ENCODE measurements around the gene COQ7.

The COQ7 gene

DNA sequence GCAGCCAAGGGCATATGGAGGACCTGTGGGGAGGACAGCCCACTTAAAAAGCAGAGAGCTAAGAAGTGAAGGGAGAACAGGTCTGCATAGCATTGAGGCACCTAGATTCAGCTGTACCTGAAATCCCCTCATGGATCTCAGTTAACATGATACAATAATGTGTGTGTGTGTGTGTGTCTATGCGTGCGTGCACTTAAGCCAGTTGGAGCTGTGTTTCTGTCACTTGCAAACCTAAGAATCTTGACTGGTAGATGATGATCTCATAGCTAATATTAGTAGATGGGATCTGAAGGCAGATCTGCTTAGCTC, 44.6 kb downstream of the COQ7 start:
- no peak overlapping the region for H3K4me3 ChIP-seq (ENCODE audit: low read depth, low read length)
- TF ChIP-seq, protein P1, sequence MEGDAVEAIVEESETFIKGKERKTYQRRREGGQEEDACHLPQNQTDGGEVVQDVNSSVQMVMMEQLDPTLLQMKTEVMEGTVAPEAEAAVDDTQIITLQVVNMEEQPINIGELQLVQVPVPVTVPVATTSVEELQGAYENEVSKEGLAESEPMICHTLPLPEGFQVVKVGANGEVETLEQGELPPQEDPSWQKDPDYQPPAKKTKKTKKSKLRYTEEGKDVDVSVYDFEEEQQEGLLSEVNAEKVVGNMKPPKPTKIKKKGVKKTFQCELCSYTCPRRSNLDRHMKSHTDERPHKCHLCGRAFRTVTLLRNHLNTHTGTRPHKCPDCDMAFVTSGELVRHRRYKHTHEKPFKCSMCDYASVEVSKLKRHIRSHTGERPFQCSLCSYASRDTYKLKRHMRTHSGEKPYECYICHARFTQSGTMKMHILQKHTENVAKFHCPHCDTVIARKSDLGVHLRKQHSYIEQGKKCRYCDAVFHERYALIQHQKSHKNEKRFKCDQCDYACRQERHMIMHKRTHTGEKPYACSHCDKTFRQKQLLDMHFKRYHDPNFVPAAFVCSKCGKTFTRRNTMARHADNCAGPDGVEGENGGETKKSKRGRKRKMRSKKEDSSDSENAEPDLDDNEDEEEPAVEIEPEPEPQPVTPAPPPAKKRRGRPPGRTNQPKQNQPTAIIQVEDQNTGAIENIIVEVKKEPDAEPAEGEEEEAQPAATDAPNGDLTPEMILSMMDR (IDR thresholded peaks at IDR 0.05; ENCODE audit: borderline replicate concordance, insufficient read depth, low read depth, low read length), result no peak

DNA sequence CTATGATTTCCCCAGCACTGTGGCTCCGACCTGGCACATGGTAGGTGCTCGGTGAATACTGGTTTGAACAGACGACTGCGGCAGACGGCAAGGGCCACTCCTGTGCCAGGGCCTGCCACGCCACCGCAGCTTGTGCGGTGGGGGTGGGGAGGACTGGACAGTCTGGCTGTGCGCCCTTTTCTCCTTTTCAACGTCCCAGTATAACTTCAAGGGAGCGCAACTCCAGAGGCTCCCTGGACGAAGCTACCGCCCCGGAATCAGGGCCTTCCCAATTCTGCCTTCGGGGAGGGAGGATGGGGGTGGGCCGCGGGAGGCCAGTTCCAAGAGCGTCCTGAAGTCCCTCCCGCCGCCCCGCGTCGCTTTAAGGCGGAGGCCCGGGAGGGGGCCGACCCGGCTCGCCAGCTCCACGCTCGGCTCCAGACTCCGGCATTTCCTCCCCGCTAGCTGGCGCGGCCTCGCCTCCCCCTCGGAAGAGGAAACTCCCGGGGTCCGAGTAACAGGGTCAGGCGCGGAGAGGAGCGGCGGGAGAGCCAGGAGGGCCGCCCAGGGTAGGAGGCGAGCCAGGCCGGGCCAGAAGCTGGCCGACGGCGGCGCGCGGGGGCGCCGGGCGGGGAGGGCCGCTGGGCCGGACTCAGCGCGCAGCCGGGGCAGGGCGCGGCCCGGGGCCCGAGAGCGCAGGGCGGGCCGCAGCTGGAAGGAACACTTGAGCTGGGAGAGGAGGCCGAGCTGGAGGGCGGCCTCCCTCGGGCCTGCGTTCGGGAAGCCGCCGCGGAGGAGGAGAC, 46.4 kb downstream of the COQ7 start, which contains the start of gene ITPRIPL2:
TSS of gene ITPRIPL2 (plus strand) at position 388 of the 782 bp plus-strand sequence. CDS start 498 bp downstream, outside the sequence.
- TF ChIP-seq, protein P1 (IDR thresholded peaks at IDR 0.05; ENCODE audit: borderline replicate concordance, insufficient read depth, low read depth, low read length), result no peak
- H3K4me3 ChIP-seq (ENCODE audit: low read depth, low read length), result peak within 1 kb of the TSS; percentile 63

- peak overlapping the region; percentile 63 for H3K4me3 ChIP-seq (ENCODE audit: low read depth, low read length)
- TF ChIP-seq, protein P1 (IDR thresholded peaks at IDR 0.05; ENCODE audit: borderline replicate concordance, insufficient read depth, low read depth, low read length), result 0 out of 2 replicates have a peak, but pooled peaks have one; percentile 9
Measured at GRCh38 chr16:19114359-19115147, 47.1 kb downstream of the COQ7 start.

DNA sequence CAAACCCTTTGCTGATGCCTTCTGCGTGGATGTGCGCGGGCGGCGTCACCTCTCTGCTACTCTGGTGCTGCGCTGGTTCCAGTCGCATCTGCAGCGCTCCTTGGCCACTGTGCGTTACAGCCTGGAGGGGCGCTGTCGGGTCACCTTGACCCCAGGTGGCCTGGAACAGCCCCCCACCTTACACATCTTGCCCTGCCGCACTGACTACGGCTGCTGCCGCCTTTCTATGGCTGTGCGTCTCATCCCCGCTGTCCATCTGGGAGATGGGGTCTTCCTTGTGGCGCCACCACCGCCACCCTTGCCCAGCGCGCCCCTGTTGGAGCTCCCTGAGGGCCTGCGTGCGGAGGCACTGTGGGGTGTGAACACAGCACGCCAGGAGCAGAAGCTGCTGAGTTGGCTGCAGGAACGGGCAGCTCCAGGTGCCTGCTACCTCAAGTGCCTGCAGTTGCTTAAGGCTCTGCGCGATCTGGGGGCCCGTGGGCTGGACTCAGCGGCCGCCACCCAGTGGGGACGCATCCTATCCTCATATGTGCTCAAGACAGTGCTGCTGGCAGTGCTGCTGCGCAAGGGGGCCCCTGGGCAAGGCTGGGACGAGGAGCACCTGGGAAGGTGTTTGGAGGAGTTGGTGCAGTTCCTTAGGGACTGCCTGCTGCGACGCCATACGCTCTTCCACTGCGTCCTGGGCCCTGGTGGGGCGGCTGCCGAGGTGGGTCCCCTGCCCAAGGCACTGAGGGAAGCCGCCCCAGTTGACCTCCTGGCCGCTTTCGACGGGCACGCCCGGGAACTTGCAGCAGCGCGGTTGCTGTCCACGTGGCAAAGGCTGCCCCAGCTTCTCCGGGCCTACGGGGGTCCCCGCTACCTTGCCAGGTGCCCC, 48.0 kb downstream of the COQ7 start:
- no peak overlapping the region for H3K4me3 ChIP-seq (ENCODE audit: low read depth, low read length)
- TF ChIP-seq, protein P1 (IDR thresholded peaks at IDR 0.05; ENCODE audit: borderline replicate concordance, insufficient read depth, low read depth, low read length), result no peak

- TF ChIP-seq, protein P1 (IDR thresholded peaks at IDR 0.05; ENCODE audit: borderline replicate concordance, insufficient read depth, low read depth, low read length), result no peak
- no peak overlapping the region for H3K4me3 ChIP-seq (ENCODE audit: low read depth, low read length)
Measured at GRCh38 chr16:19116711-19117449, 49.5 kb downstream of the COQ7 start.

DNA sequence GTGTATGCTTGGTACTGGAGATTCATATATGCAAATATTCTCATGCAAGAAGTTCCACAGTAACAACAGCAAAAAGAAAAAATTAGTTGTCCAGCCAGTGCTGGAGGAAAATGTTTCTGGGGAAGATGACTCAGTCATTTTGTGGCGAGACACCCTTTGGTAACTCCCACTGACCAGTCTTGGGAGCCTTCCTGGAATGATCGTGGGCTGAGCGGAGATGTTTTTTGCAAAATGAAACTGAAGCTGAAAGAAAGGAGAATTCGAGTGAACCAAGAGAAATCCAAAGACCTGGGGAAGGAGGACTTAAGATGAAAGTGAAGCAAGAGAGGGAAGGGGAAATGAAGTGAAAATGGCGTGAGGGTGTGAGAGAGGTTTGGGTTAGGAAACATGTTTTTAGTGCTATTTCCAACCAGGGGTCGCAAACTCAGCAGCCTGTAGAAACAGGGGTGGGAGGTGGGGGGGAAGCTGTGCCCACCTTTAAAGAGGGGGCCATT, 51.6 kb downstream of the COQ7 start:
- H3K4me3 ChIP-seq (ENCODE audit: low read depth, low read length), result peak overlapping the region; percentile 8
- TF ChIP-seq, protein P1 (IDR thresholded peaks at IDR 0.05; ENCODE audit: borderline replicate concordance, insufficient read depth, low read depth, low read length), result no peak

Measured in GM12875 (cell line).